Stimulated activated naive CD8-positive, alpha-beta T cell treated with anti-CD3 and anti-CD28 coated beads, Interleukin-15, Interleukin-2, amounts not matched to agents 100 U/mL and 50 U/mL, for 24 hours (primary cell): ENCODE data around the gene MYL9.

ENCODE experiments used
- ATAC-seq: fragments of 150-1000 bp; cut with Tn5 transposase; one replicate; pipeline ENCODE4 v1.10.0; 2021
- DNase-seq: peaks from one replicate; pipeline ENCODE4 v3.0.0; 2021

The MYL9 gene

GRCh38 chr20:36579996-36580545 lies 38.8 kb downstream of the MYL9 start:
- ATAC-seq (no peak), DNase-seq (no peak)

- no peak for DNase-seq
- peak; percentile 70 for ATAC-seq
These were observed 41.0 kb downstream of the MYL9 start for GRCh38 chr20:36582322-36582721.

GRCh38 chr20:36582821-36583220 lies 41.5 kb downstream of the MYL9 start:
- ATAC-seq, result no peak
- DNase-seq, result no peak

- DNase-seq, result no peak
- ATAC-seq, result no peak
These were observed 42.7 kb downstream of the MYL9 start for GRCh38 chr20:36584018-36584481.

GRCh38 chr20:36585410-36586125 lies 44.2 kb downstream of the MYL9 start:
- DNase-seq, result no peak

GRCh38 chr20:36587388-36588070 lies 46.2 kb downstream of the MYL9 start:
- ATAC-seq, result no peak
- DNase-seq, result no peak

More at GRCh38 chr20:36585410-36586125, 44.2 kb downstream of the MYL9 start:
- no peak for ATAC-seq

- ATAC-seq (no peak), DNase-seq (no peak)
These were observed 50.0 kb downstream of the MYL9 start for GRCh38 chr20:36591281-36591680.

- DNase-seq (peak; percentile 49), ATAC-seq (peak; percentile 44)
These were observed 50.7 kb downstream of the MYL9 start for GRCh38 chr20:36591854-36592641.

- DNase-seq (no peak), ATAC-seq (no peak)
These were observed 52.1 kb downstream of the MYL9 start for GRCh38 chr20:36593347-36593929.

- no peak for ATAC-seq
- no peak for DNase-seq
These were observed 58.6 kb downstream of the MYL9 start for GRCh38 chr20:36599912-36600345.
